Activated T-cell treated with anti-CD3 and anti-CD28 coated beads for 1 hour (primary cell): Measurements from ENCODE around the gene SLC44A4.
"Not testable (repeated sequence)": the region's sequence is repeated elsewhere in the genome, so short reads cannot be mapped to it uniquely, and the experiment has no call there.

Experiments
- DNase-seq: peaks from one replicate; pipeline ENCODE4 v3.0.0-alpha.2; 2020; ENCODE audit warnings: low read depth

SLC44A4 gene

GRCh38 chr6:31827286-31828079 lies 51.3 kb downstream of the SLC44A4 start, which contains the start of gene HSPA1B:
Gene HSPA1B (plus strand): TSS chr6:31827738. CDS start chr6:31827951, 213 bp downstream.
- peak; percentile 78 for DNase-seq

- DNase-seq, result no peak
Measured at GRCh38 chr6:31826793-31827285, 52.0 kb downstream of the SLC44A4 start.

- no peak for DNase-seq
Measured at GRCh38 chr6:31825553-31825952, 53.2 kb downstream of the SLC44A4 start.

GRCh38 chr6:31823592-31824196 lies 55.1 kb downstream of the SLC44A4 start:
- not testable (repeated sequence) for DNase-seq

DNA sequence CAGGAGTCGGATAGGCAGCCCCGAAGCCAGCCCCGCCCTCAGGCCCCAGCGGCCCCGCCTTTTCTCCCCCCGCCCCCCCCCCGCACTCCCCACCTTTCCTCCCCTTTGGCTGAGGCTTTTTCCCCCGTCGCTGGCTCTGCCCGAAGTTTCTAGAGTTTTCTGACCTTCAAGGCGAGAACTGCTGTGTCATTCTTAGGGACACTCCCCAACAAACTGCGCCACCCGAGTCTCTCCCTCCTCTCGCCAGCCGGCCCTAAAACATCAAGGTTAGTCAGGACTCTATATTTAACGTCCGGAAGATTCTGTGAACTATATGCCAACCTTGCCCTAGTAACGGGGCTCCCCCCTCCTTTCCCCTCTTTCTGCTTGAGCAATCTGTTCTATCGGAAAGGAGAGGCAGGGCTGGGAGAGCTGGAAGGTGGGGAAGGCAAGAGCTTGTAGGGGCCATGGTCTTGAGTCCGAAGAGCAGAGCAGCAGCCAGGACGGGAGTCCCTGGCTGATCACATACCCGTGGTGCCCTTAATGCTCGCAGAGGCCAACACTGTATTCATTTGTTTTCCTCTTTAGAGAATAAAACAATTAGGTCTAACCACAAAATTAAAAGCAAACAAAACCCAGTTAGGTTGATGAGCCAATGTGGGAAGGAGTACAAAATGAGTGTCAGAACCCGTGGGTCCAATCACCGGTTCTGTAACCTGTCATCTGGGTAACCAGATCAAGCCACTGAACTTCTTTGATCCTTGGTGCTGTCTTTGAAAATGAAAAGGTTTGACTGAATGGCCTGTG lies 56.6 kb downstream of the SLC44A4 start:
- DNase-seq, result peak; percentile 55

DNA sequence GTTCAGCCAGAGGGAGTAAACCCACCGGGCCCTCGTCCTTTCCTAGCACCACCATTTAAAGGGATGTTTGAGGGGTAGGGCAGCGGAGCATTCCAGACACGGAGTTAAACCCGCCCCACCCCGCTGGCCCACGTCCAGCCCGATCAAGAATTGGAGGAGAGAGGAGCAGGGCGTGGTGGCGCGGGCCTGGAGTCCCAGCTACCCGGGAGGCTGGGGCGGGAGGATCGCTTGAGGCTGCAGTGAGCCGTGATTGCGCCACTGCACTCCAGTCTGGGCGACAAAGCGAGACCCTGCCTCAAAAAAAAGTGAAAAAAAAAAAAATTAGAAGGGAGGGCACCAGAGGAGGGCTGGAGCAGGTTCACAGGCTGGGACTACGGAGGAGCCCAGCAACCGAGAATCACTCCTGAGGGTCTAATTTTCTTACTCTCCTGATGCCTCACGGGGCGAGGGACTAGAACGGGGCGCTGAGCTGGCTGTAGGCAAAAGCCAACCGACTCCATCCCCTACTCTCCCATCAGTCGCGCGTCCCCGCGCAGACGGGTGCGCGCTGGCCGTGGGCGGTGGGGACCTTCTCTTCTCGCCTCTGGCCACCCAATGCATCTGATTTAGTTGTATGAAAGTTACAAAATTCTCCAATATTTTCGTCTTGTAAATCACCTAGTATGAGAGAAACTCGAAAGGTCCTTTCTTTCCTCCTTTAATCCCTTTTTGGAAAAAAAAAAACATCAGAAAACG lies 57.3 kb downstream of the SLC44A4 start:
- DNase-seq, result peak; percentile 45

DNA sequence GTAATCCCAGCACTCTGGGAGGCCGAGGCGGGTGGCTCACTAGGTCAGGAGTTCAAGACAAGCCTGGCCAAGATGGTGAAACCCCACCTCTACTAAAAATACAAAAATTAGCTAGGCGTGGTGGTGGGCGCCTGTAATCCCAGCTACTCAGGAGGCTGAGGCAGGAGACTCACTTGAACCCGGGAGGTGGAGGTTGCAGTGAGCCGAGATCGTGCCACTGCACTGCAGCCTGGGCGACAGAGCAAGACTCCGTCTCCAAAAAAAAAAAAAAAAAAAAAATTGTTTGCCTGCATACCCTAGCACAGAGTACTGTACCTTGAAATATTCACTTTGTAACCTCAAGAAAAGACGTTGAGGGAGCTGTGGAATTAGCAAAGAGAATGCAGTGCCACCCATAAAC lies 58.4 kb downstream of the SLC44A4 start:
- not testable (repeated sequence) for DNase-seq

DNA sequence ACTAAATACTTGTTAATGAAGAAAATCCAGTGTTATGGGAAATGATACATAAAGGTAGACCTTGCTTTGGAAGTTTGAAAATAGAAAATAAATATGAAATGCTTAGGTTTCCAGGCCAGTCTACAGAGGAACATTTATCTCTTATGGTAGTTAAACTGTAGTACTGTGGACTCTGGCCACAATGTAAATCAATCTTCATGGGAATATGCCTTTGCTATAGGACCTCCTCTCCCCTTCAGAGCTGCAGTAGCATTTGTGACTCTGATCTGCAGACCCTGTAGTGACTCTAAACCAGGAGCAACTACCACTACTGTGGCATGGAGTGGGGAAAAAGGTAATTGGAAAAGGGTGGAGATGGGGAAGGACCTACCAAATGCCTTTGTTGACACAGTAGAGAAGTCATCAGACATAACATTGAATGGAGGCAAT lies 58.9 kb downstream of the SLC44A4 start:
- no peak for DNase-seq

GRCh38 chr6:31817929-31818511 lies 60.8 kb downstream of the SLC44A4 start:
- DNase-seq, result not testable (repeated sequence)

DNA sequence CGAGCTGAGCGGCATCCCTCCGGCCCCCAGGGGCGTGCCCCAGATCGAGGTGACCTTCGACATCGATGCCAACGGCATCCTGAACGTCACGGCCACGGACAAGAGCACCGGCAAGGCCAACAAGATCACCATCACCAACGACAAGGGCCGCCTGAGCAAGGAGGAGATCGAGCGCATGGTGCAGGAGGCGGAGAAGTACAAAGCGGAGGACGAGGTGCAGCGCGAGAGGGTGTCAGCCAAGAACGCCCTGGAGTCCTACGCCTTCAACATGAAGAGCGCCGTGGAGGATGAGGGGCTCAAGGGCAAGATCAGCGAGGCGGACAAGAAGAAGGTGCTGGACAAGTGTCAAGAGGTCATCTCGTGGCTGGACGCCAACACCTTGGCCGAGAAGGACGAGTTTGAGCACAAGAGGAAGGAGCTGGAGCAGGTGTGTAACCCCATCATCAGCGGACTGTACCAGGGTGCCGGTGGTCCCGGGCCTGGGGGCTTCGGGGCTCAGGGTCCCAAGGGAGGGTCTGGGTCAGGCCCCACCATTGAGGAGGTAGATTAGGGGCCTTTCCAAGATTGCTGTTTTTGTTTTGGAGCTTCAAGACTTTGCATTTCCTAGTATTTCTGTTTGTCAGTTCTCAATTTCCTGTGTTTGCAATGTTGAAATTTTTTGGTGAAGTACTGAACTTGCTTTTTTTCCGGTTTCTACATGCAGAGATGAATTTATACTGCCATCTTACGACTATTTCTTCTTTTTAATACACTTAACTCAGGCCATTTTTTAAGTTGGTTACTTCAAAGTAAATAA lies 61.5 kb downstream of the SLC44A4 start:
- not testable (repeated sequence) for DNase-seq

- peak; percentile 49 for DNase-seq
Measured at GRCh38 chr6:31815025-31815838, 63.6 kb downstream of the SLC44A4 start, which contains the start of the genes HSPA1A and HSPA1L. Gene HSPA1A (plus strand): TSS chr6:31815543. CDS start chr6:31815757, 214 bp downstream. Gene HSPA1L (minus strand): TSS chr6:31815283. CDS start chr6:31811972, 3,311 bp downstream.

DNA sequence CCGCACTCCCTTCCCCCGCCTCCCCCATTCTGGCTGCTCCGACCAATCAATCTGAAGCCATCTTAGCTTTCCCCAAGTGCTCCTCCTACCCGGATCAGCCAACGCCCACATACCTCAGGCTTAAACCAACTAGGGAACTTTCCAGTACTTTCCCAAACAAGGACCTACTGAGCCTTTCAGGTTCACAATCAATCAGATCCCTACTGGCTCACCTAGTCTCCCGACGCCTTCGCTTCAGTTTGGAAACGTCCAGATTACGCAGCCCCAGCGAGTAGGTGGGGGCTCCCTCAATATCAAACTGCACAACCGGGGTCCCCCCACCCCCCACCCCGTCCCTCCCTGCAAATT lies 64.1 kb downstream of the SLC44A4 start:
- peak; percentile 59 for DNase-seq

- no peak for DNase-seq
Measured at GRCh38 chr6:31813465-31813849, 65.3 kb downstream of the SLC44A4 start.
